Prostate gland (tissue), 2 donors: ENCODE data around the gene ZNF345. TPM values are rescaled to one million over a fixed set of nuclear protein-coding genes. Genes with fewer than 3 reads are reported as not detected.

Experiments
- DNase-seq: peaks from one replicate; pipeline ENCODE4 v3.0.0-alpha.2; 2019; ENCODE audit warnings: low spot score
- H3K27ac ChIP-seq, 2 donors: fragments of 200-600 bp; sonication (generic); 2 replicates each; pipeline ENCODE4 v1.5.1; 2017 to 2019
- H3K27me3 ChIP-seq: fragments of 200-600 bp; sonication (generic); replicated peaks from 2 replicates; pipeline ENCODE4 v1.5.1; 2019; ENCODE audit not compliant: insufficient read depth
- H3K36me3 ChIP-seq, 2 donors: fragments of 200-600 bp; sonication (generic); 1 replicate in 1 of 2; 2 replicates in 1 of 2; pipeline versions ENCODE4 v1.5.1 to v1.8.1; 2017 to 2019
- H3K4me1 ChIP-seq: fragments of 200-600 bp; sonication (generic); replicated peaks from 2 replicates; pipeline ENCODE4 v1.5.1; 2019
- H3K4me3 ChIP-seq, 2 donors: fragments of 200-600 bp; sonication (generic); 2 replicates each; pipeline ENCODE4 v1.5.1; 2017 to 2019
- H3K9me3 ChIP-seq: fragments of 200-600 bp; sonication (generic); 2 replicates; pipeline ENCODE4 v1.5.1; 2017
- POLR2A ChIP-seq: fragments of 450-650 bp; IDR thresholded peaks from one replicate; pipeline ENCODE4 v1.6.1; 2016; ENCODE audit warnings: antibody characterized with exemption, mild to moderate bottlenecking
- POLR2AphosphoS5 ChIP-seq: sonication (generic); formaldehyde crosslinking; IDR thresholded peaks from one replicate; pipeline ENCODE4 v1.6.1; 2017; ENCODE audit warnings: antibody characterized with exemption
- WGBS: methylation state at CpG from one replicate; pipeline ENCODE4 v1.1.5; 2018; 5-methylcytosine and 5-hydroxymethylcytosine counted together
- intact Hi-C: fragments of 100-400 bp; cut with DNase I; formaldehyde crosslinking; loops from one replicate; pipeline ENCODE4 v1.14.2; 2022
- total RNA-seq, 2 donors: library from RNA; depleted of rRNA; stranded (reverse); fragments of >200 nt; gene quantifications; one replicate each; pipeline ENCODE4 v1.1.0, GENCODE V29; 2016
- TF ChIP-seq, protein P1 (sequence below), 4 experiments: fragments of 200-600 bp in 2 of 4; fragments of 450-650 bp in 2 of 4; sonication (generic) in 2 of 4; IDR thresholded peaks; 1 replicate in 3 of 4; 2 replicates in 1 of 4; pipeline ENCODE4 v1.5.1; 2016 to 2019; ENCODE audit warnings: antibody characterized with exemption in 4 of 4, mild to moderate bottlenecking in 2 of 4, moderate library complexity in 2 of 4

ZNF345 gene
- total RNA-seq, 2 donors from 2014 or later, result 4.1 to 12.6 TPM

DNA sequence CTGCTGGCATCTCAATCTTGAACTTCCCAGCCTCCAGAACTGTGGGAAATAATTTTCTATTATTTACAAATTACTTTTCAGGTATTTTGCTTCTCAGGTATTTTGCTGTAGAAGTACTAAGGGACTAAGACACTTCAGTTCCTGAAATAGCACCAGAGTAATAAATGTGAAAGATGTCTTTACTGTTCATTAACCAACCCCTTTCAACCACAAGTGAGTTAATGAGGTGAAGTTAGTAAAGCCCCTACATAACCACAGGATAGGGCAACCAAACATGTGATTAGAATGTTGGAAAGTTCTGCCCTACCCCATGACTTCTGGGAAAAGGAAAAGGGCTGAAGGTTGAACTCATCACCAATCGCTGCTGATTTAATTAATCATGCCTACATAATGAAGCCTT lies 2.7 kb upstream of the ZNF345 start:
- Histone ChIP-seq H3K4me3 (no peak overlapping the region), H3K27me3 (no peaks in the 10 kb centered on the region), H3K27ac (no peak overlapping the region), H3K4me1 (no peaks in the 10 kb centered on the region), H3K9me3 (no peaks in the 10 kb centered on the region), H3K36me3 (no peaks in the 10 kb centered on the region)
- 89% methylated on average over 1 of the region's 1 CpG for WGBS
- intact Hi-C loops, result loop anchor here (5.0 kb wide), 1 partner anchor 619 kb away; the partner anchor contains the start of genes ZNF569 and ZNF570
- TF ChIP-seq POLR2A (no peak), POLR2AphosphoS5 (no peak)
- TF ChIP-seq, protein P1, sequence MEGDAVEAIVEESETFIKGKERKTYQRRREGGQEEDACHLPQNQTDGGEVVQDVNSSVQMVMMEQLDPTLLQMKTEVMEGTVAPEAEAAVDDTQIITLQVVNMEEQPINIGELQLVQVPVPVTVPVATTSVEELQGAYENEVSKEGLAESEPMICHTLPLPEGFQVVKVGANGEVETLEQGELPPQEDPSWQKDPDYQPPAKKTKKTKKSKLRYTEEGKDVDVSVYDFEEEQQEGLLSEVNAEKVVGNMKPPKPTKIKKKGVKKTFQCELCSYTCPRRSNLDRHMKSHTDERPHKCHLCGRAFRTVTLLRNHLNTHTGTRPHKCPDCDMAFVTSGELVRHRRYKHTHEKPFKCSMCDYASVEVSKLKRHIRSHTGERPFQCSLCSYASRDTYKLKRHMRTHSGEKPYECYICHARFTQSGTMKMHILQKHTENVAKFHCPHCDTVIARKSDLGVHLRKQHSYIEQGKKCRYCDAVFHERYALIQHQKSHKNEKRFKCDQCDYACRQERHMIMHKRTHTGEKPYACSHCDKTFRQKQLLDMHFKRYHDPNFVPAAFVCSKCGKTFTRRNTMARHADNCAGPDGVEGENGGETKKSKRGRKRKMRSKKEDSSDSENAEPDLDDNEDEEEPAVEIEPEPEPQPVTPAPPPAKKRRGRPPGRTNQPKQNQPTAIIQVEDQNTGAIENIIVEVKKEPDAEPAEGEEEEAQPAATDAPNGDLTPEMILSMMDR (IDR thresholded peaks at IDR 0.05), result no peak
- DNase-seq, result no peak

DNA sequence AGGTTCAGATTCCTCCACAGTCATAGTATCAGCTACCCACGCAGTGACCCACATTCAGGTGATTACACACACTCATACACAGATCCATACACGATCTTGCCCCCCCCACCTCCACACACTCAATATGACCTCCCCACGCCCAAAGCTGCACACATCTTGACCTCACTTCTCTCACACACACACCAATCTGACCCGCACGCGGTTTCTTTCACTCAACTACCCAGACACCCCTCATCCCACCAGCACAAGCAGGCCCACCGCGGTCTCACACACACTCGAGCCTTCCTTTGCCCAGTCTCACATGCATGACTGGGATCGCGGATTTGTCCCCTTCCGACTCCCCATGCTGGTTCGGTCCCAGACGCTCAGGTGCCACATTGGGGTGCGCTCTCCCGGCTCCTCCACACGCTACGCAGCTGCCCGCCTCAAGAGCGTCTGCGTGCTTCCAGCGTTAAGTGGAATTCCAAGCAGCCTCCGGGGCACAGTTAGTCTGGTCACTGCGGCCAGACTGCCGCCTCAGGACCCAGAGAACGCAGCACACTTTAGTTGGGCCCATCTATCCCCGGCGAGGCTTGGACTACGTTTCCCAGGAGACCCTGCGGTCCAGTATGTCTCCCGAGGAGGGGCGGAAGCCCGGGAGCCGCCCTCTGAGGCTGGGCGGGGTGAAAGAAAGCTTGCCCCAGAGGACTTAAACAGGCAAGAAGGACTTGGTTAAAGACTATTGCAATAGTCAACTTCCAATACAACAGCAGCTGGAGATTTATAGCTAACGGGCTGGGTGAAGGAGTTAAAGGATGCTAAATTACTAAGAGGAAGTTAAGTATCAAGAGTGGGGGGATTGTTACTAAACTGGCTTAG lies 746 bp upstream of the ZNF345 start:
- WGBS, result under 1% methylated on average over 35 of the region's 36 CpGs
- Histone ChIP-seq H3K36me3 (no peaks in the 10 kb centered on the region), H3K4me1 (no peaks in the 10 kb centered on the region), H3K27me3 (no peaks in the 10 kb centered on the region), H3K4me3 (peak overlapping the region; percentile 56 to 70), H3K27ac (peak overlapping the region; percentile 87 to 90), H3K9me3 (no peaks in the 10 kb centered on the region)
- intact Hi-C loops, result loop anchor here (1.0 to 5.0 kb wide), 4 partner anchors 67 to 617 kb away; partner anchors contain the start of genes ZNF461, ZNF568, ZNF569 and ZNF570
- peak; percentile 89 for DNase-seq
- peak; percentile 83 for TF ChIP-seq POLR2AphosphoS5
- TF ChIP-seq POLR2A, result peak; percentile 6
- TF ChIP-seq, protein P1 (IDR thresholded peaks at IDR 0.05), result no peak

DNA sequence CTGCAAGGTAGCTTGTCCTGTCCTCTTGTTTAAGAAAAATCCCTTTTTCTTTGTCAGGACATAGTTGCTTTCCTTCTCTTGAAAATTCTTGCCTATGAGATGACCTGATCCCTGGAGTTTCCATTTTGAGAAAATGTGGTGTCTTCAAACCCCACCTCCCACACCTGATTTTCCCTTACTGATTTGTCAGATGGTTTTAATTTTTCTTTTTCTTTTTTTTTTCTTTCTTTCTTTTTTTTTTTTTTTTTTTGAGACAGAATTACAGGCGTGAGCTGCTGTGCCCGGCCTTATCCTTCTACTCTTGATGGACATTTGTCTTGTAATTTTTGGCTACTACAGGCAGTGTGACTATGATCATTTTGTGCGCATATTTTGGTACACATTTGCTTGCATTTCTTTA lies 1.2 kb downstream of the ZNF345 start:
- Histone ChIP-seq H3K27me3 (no peaks in the 10 kb centered on the region), H3K4me3 (no peak overlapping the region), H3K9me3 (no peaks in the 10 kb centered on the region), H3K36me3 (no peaks in the 10 kb centered on the region), H3K27ac (no peak overlapping the region), H3K4me1 (no peaks in the 10 kb centered on the region)
- WGBS, result 97% methylated on average over 3 of the region's 3 CpGs
- no peak for DNase-seq
- TF ChIP-seq, protein P1 (IDR thresholded peaks at IDR 0.05), result no peak
- no peak for TF ChIP-seq POLR2AphosphoS5
- TF ChIP-seq POLR2A, result no peak
- intact Hi-C loops, result loop anchor here (2.0 to 5.0 kb wide), 2 partner anchors 65 to 185 kb away; partner anchors contain the start of genes ZNF461, ZNF568 and ZNF829

DNA sequence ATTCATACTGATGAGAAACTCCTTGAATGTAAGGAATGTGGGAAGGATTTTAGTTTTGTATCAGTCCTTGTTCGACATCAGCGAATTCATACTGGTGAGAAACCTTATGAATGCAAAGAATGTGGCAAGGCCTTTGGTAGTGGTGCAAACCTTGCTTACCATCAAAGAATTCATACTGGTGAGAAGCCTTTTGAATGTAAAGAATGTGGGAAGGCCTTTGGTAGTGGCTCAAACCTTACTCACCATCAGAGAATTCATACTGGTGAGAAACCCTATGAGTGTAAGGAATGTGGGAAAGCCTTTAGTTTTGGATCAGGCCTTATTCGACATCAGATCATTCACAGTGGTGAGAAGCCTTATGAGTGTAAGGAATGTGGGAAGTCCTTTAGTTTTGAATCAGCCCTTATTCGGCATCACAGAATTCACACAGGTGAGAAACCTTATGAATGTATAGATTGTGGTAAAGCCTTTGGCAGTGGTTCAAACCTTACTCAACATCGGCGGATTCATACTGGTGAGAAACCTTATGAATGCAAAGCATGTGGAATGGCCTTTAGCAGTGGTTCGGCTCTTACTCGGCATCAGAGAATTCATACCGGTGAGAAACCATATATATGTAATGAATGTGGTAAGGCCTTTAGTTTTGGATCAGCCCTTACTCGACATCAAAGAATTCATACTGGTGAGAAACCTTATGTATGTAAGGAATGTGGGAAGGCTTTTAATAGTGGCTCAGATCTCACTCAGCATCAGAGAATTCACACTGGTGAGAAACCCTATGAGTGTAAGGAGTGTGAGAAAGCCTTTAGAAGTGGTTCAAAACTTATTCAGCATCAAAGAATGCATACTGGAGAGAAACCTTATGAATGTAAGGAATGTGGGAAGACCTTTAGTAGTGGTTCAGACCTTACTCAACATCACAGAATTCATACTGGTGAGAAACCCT lies 26.6 kb downstream of the ZNF345 start:
- Histone ChIP-seq H3K4me1 (no peaks in the 10 kb centered on the region), H3K27me3 (no peaks in the 10 kb centered on the region), H3K36me3 (peaks cover 0 to 18% of the 10 kb centered on the region in 2 donors), H3K9me3 (peaks cover 12% of the 10 kb centered on the region), H3K4me3 (no peak overlapping the region), H3K27ac (no peak overlapping the region)
- no peak for DNase-seq
- TF ChIP-seq POLR2A (no peak), POLR2AphosphoS5 (no peak)
- TF ChIP-seq, protein P1 (IDR thresholded peaks at IDR 0.05), result no peak
- 97% methylated on average over 10 of the region's 10 CpGs for WGBS
- intact Hi-C loops, result no loop called here
